Stimulated activated CD4-positive, alpha-beta T cell treated with anti-CD3 and anti-CD28 coated beads, TNF-alpha, amount 100 ng/mL, for 1 hour (primary cell): ENCODE measurements around the gene RPLP2.

Experiments
- DNase-seq, 3 donors: peaks; one replicate each; pipeline ENCODE4 v3.0.0-alpha.2; 2020; ENCODE audit warnings: low read depth in 3 of 3, low spot score in 1 of 3

The RPLP2 gene

DNA sequence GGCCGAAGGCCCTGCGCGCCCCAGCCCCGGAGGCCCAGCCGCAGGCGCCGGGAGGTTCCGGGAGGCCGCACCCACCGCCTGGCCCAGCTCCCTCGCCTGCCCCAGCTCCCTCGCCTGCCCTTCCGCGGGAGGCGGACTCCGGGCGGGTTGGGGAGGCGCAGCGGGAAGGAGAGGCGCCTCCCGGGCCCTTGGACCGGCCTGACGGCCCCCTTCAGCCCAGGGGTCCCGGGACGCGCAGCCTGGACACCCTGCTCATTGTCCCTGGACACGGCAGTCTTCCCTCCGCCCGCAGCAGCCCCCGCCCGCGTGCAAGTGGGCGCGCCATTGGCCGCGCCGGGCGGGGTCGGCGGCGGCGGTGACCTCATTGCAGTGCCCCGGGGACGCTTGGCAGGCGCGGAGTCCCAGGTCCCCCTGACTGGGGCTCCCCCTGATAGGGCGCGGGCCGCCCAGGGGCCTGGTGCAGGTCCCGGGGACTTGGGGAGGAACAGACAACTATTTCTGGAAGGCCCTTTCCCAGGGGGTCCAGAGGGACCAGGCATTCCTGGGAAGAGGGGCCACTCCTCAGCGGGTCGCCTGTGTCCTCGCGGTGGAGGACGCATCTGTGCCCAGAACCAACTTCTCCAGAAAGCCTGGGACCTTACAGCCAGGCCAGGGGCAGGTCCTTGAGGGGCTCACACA lies 23.5 kb downstream of the RPLP2 start:
- DNase-seq, result no peak

DNA sequence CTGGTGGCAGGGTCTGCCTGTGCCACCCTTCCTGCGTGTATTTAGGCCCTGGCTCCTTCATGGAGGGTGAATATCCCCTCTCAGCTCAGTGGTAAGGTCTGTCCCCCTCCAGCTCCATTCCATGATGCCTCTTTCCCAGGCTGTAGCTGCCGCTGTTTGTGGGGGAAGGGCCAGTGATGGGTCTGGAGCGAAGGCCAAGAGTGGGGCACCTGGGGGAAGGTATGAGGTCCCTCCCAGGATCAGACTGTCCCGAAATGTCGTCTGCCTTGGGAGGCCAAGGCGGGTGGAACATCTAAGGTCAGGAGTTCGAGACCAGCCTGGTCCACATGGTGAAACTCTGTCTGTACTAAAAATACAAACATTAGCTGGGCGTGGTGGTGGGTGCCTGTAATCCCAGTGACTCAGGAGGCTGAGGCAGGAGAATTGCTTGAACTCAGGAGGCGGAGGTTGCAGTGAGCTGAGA lies 24.1 kb downstream of the RPLP2 start:
- no peak for DNase-seq

DNA sequence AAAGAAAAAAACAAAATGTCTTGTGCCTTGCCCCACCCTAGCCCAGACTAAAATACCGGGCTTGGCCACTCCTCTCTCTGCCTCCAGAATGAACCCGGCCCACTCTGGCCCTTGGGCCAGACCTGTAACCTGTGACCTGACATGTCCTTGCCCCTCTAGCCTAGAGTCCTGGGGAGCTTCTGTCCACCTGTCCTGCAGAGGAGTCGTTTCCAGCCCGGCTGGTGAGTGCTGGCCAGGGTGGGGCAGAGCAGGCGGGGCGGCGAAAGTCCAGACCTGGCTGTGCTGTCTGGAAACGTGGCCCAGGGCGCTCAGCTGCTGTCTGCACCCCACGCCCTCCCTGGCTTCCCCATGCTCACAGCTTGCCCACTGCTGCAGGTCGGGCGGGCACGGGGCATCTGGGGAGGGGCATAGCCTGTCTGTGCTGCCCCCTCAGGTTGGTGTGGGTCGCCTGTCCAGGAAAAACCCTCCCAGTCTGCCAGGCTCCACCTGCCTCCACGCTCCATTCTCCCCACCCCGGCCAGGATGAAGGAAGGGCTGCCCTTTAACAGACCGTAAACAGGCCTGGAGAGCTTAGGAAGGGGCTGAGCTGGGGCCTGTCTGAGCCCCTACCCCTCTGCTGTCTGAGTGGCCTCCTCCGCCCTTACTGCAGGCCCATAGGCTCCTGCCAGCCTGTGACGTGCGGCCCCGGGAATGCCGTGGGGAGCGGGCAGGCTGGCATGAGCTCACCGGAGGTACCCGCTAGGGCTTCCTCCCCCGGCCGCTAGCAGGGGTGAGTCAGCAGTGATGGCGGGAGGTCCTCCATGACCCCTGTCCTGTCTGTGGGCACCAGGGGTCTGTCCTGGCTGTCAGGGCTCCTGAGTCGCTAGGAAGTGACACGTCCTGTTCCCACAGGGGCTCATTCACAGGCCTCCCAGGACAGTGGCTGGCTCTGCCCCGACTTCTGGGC lies 24.9 kb downstream of the RPLP2 start:
- no peak for DNase-seq

DNA sequence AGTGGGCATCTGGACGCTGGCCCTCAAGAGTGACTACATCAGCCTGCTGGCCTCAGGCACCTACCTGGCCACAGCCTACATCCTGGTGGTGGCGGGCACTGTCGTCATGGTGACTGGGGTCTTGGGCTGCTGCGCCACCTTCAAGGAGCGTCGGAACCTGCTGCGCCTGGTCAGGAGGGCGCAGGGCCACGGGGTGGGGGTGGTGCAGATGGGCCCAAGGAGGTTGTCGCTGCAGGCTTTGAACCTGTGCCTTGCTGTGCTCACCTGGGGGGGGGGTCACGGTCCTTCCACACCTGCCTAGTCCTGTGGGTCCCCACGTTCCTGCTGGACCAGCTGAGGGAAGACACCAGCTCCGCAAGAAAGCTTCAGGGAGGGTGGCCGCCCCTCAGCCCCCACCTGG lies 26.5 kb downstream of the RPLP2 start:
- DNase-seq, result no peak

DNA sequence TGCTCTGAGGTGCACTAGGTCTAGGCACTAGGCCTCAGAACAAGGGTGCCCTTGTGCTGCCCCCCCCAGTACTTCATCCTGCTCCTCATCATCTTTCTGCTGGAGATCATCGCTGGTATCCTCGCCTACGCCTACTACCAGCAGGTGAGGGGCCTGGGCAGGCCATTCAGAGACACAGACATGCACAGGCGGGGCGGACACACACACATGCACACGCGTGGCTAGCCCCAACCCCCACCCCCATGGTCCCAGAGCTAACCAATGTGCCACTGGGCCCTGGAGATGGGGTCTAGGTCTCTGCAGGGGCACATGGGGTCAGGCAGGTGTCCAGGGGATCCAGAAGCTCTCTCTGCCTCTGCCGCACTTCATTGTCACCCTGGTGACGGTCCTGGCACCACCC lies 26.9 kb downstream of the RPLP2 start:
- no peak for DNase-seq

DNA sequence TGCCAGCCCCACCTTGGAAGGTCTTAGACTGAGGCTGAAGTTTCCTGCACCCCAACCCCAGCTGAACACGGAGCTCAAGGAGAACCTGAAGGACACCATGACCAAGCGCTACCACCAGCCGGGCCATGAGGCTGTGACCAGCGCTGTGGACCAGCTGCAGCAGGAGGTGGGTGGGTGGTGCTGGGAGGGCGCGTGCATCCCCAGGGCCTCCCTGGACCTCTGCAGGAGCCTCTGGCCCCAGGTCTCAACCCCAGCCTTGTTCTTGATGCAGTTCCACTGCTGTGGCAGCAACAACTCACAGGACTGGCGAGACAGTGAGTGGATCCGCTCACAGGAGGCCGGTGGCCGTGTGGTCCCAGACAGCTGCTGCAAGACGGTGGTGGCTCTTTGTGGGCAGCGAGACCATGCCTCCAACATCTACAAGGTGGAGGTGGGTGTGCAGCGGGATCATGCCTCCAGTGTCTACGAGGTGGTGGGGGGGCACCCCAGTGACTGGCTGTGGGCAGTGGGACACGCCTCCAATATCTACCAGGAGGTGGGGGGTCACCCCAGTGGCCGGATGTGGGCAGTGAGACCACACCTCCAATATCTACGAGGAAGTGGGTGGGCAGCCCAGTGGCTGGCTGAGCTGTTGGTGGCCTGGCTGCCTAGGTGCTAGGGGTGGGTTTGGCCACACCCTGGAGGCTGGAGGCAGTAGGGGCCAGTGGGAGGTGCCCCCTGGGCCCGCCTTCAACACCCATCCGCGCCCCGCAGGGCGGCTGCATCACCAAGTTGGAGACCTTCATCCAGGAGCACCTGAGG lies 27.6 kb downstream of the RPLP2 start:
- no peak for DNase-seq

DNA sequence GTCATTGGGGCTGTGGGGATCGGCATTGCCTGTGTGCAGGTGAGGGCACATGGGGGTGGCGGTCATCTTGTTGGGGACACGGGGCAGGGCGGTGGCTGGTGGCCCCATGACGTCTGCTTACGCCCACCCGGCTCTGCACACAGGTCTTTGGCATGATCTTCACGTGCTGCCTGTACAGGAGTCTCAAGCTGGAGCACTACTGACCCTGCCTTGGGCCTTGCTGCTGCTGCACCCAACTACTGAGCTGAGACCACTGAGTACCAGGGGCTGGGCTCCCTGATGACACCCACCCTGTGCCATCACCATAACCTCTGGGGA lies 28.2 kb downstream of the RPLP2 start:
- DNase-seq, result no peak

DNA sequence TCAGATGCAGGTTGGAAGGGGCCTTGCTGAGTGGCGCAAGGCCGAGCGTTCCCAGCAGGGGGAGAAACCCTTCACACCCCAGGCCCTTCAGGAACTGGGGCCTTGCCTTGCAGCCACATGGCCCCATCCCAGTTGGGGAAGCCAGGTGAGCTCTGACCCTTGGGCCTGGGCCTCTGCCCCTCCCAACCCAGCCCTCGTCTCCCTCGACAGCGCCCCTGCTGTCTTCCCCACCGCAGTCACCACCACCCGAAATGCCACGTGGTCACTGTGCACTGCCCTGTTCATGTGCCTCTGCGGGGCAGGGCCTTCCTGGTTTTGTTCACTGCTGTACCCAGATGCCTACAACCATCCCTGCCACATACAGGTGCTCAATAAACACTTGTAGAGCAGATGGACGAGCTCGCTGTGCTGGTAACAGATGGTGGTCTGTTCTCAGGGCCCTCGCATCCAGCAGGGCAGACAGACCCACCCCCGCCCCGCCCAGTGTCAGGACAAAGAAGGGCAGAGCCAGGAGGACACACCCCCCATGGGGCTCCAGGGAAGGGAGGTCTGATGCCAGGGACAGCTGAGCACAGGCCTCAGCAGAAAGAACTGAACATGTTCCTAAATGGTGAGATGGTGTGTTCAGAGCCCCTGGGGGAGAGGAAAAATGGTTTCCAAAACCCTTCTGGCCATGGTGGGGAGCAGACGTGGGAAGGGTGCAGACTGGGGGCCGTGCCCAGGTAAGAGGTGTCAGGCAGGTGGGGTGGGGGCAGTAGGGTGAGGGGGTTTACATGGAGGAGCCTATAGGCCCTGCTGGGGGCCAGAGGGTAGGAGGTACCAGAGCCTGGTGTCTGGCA lies 28.9 kb downstream of the RPLP2 start:
- no peak for DNase-seq

DNA sequence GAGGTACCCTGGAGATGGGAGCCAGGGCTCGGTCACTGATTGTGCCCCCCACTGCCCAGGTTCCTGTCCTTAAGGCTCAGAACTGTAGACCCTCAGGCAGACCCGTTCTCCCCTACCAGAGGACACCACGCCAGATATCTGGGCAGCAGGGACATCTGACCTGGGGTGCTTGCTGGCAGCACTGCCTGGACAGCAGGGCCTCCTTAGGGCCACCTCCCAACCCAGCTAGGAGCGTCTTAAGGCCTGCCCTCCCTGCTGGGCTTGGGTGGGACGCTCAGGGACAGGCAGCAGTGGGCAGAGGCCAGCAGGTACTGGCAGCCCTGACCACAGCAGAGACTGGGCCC lies 29.5 kb downstream of the RPLP2 start:
- no peak for DNase-seq

DNA sequence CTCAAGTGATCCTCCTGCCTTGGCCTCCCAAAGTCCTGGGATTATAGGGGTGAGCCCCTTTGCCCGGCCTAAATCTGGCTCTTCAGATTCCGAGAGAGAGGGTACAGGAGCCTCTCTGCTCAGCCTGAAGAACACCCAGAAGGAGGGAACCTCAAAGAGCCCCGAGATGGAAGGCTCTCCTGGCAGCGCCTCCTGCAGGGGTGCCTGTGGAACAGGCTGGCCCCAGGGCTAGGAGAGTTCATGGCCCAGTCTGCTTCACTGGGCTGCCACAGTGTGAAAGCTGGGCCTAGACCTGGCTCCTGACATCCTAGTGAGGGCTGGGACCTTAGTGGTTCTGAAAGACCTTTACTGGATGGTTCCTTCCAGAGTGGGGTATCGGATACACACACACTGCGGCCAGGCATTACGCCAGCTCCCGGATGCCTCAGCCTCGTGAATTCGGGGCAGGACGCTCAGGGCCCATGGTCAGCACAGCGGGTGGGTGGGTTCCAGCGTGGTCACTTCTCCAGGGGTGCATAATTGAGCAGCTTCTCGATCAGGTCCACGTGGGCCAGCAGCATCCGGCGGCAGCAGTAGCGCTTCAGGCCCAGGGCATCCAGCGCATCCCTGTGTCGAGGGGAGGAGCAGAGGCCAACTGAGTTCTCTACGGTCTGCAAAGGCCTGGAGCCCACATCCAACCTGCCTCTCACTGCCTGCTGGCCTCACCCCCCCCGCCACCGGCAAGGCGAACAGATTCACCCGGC lies 30.3 kb downstream of the RPLP2 start:
- DNase-seq, result no peak

DNA sequence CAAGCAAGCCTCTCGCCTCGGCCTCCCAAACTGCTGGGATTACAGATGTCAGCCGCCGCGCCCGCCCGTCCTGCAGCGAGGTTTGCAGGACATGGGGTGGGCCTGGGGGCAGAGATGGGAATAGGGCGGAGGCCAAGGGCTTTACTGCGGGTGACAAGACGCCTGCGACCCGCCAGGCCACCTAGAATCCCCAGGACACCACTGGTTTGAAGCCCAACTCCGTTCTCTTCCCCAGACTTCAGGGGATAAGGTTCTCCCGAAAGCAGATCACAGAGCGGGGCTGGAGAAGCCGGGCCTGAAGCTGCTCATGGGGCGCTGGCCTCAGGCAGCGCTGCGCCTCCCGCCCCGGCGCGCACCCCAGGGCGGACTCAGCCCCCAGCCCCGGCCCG lies 32.2 kb downstream of the RPLP2 start:
- DNase-seq, result no peak

DNA sequence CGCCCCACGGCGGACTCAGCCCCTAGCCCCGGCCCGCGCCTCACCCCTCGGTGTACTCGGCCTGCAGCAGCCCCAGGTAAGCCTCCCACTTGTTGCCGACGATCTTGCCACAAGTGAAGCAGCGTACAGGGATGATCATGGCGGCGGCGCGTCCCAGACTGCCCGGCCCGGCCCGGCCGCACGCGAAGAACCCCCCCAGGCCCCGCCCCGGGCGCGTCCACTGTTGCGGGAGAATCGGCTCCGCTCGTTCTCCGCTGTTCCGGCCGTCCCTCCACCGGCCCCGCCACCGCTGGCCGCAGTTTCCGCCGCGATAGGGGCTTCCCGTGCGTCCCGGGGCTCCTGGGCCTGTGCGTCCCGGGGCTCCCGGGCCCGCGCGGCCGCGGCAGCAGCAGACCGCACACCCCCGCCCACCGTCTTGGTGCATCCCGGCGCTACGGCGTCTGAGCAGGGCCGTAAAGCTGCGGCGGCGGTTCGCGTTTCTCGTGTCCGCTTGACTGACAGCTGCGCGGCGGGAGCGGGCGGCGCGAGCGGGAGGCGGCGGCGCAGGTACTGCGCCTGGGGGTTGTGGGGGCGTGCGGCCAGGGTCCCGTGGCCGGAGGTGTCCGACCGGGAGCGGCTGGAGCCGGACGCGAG lies 32.7 kb downstream of the RPLP2 start, which contains the start of the genes POLR2L and TSPAN4:
POLR2L (minus strand) TSS at position 160 of the 633 bp plus-strand sequence; CDS start at position 139, 21 bp downstream.
TSPAN4 (plus strand) TSS at position 483 of the 633 bp plus-strand sequence. CDS start 7,453 bp downstream, outside the sequence.
- peak; percentile 65 to 88 (median 73) for DNase-seq

DNA sequence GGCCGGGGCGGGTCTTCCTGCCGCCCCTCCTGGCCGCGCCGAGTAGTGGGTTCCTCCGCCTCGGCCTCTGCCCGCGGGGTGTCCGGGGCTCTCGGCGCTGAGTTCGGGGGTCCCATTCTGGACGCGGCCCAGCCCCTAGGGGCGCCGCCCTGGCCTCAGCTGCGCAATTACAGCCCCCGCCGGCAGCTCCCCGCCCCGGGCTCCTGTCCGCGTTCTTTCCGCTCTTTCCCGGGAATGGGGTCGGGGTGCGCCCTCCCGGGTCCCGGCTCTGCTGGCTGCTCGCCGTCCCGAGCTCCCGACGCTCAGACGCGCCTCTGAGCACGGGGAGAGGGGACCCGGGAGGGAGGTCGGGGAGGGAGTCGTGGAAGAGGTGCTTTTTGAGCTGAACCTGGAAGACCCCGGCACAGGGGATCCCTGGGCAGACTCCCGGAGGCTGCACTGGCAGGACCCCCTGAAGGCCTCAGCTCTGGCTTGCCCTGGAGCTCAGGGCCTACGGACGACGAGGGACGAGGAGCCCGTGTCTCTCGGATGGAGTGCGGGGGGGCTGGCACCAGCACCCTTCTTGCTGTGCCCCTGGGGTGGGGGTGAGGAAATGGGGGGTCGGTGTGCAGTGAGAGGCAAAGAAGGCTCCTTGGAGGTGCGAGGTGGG lies 33.4 kb downstream of the RPLP2 start:
- no peak for DNase-seq

DNA sequence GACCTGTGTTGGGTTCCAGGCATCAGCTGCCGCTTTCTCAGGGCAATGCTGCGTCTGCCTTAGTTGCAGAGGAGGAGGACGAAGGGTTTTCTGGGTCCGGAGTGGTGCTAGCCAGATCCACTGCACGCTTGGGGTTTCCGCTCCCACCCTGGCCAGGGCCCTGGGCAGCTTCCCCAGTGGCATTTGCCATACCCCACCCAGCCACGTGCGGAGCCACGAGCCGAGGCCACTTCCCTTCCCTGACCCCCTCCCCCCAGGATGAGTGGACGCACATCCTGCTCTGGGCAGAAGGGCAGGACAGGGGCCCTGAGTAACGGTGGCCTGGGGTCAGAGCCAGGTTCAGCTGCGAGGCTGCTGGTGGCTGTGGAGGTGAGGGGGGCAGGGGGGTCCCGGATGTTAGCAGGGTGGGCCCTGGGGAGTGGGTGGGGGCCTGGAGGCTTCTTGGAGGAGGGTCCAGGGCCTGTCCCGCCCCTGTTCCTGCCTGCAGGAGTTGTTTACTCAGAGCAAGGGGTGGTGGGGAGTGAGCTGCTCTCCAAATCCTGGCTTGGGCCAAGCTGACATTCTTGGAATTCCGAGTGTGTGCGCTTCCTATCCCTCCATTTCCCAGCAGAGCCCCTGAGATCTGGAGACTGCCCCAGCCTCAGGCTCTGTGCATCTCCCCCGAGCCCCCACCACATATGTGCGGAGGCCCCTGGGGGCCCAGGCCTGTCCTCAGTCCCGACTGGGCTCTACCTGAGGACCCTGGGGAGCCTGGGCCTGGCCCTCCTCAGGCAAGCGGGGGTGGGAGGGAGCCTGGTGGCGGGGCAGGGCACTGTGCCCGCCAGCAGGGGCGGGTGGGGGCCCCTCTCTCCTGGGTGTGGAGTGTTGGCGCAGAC lies 34.3 kb downstream of the RPLP2 start:
- no peak for DNase-seq

DNA sequence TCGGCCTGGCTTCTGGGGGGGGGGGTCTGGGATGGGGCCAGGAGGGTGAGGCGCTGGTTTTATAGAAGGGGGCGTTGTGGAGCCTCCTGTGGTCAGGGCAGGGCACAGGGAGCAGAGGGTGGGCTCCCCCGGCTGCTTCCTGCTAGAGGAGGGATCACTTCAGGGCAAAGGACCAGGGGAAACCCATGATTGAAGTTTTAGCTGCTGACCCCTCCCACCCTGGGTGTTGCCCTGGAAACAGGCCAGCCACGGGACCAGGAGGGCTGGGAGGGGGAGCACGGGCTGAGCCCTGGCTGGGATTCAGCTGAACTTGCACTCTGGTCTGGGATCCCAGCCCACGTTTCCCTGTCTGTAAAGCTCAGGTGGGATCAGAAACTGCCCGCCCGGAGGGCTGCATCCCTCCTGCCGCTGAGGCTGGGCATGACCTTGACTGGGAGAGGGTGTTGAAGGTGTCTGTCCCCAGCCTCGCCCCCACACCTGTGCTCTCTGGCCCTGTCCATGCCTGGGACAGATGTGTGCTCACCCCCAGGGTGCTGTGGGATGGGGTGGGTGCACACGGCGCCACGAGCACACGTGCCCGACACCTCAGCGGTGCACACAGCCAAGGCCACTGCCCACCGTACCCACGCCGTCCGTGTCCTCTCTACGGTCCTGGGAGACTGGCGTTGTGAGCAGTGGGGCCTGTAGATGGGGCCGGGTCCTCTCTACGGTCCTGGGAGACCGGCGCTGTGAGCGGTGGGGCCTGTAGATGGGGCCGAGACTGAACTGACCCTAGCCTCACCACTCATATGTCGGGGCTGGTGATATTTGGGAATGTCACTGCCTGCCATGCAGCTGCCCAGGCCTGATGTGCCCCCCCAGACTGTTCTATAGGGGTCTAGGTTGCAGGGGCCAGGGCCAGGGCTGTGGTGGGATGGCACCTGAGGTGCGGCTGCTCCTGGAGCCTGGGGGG lies 35.2 kb downstream of the RPLP2 start:
- DNase-seq, result no peak

DNA sequence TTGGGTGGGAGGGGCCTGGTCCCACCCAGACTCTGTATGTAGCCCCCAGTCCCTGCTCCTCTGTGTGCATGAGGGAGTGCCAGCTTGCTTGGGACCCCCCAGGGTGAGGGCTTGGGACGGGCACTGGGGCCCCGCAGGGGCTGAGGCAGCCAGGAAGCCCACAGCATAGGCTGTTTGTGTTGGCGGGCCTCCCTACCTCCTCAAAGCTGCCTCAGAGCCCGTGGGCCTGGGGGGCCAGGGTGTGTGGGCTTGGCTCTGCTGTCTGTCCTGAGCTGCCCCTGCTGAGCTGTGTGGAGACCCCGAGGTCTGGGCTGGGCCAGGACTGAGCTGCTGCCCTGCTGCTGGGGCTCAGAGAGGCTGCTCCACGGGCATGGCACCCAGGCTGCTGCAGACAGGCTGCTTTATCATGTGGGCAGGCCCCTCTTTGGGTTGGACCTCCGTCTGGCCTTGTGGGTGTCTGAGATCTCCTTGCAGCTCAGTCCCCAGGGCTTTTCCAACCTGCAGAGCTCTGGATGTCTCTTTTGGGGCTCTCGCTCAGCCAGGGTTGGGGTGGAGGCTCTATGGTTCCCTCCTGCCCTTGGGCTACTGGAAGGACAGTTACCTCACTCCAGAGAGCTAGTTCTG lies 36.2 kb downstream of the RPLP2 start:
- DNase-seq, result no peak
